Activated T-cell treated with anti-CD3 and anti-CD28 coated beads for 48 hours (primary cell): ENCODE measurements around the gene TM9SF2.

Source experiments
- DNase-seq: peaks from one replicate; pipeline ENCODE4 v3.0.0-alpha.2; 2020; ENCODE audit warnings: low read depth

The TM9SF2 gene

GRCh38 chr13:99577934-99578917, 77.0 kb downstream of the TM9SF2 start:
- no peak for DNase-seq

- DNase-seq: no peak
Measured at GRCh38 chr13:99580500-99581268, 79.4 kb downstream of the TM9SF2 start.

- DNase-seq: no peak
Measured at GRCh38 chr13:99582511-99582910, 81.2 kb downstream of the TM9SF2 start.

- no peak for DNase-seq
Measured at GRCh38 chr13:99585609-99586008, 84.3 kb downstream of the TM9SF2 start.

- DNase-seq: no peak
Measured at GRCh38 chr13:99587021-99587420, 85.7 kb downstream of the TM9SF2 start.

- no peak for DNase-seq
Measured at GRCh38 chr13:99587893-99588606, 86.8 kb downstream of the TM9SF2 start.

- no peak for DNase-seq
Measured at GRCh38 chr13:99589575-99589974, 88.3 kb downstream of the TM9SF2 start.

GRCh38 chr13:99590519-99591011, 89.3 kb downstream of the TM9SF2 start:
- no peak for DNase-seq

GRCh38 chr13:99596180-99596579, 94.9 kb downstream of the TM9SF2 start:
- DNase-seq: no peak

- no peak for DNase-seq
Measured at GRCh38 chr13:99600318-99600717, 99.0 kb downstream of the TM9SF2 start.

- no peak for DNase-seq
Measured at GRCh38 chr13:99601535-99601934, 100.3 kb downstream of the TM9SF2 start.

- DNase-seq: no peak
Measured at GRCh38 chr13:99604636-99605035, 103.4 kb downstream of the TM9SF2 start.

GRCh38 chr13:99605420-99606323, 104.4 kb downstream of the TM9SF2 start:
- DNase-seq: peak; percentile 30

- DNase-seq: peak; percentile 85
Measured at GRCh38 chr13:99606324-99607066, 105.2 kb downstream of the TM9SF2 start, which contains the start of gene CLYBL. Gene CLYBL, plus strand, starts transcription at chr13:99606690.

GRCh38 chr13:99608345-99608744, 107.1 kb downstream of the TM9SF2 start:
- DNase-seq: no peak

- no peak for DNase-seq
Measured at GRCh38 chr13:99610702-99611289, 109.5 kb downstream of the TM9SF2 start.
